Mucosa of descending colon (tissue), 3 donors: Measurements from ENCODE around the gene PHF2. TPM values are rescaled to one million over a fixed set of nuclear protein-coding genes. Genes with fewer than 3 reads are reported as not detected.

Source experiments
- ATAC-seq: fragments of 200-7000 bp; cut with Tn5 transposase; one replicate; pipeline ENCODE4 v1.9.1; 2020; ENCODE audit warnings: mild to moderate bottlenecking, moderate library complexity
- DNase-seq, 3 donors: peaks; one replicate each; pipeline ENCODE4 v3.0.0-alpha.2; 2020
- H3K36me3 ChIP-seq: fragments of 200-600 bp; one replicate; pipeline ENCODE4 v1.8.0; 2021; ENCODE audit warnings: low read depth, mild to moderate bottlenecking
- H3K4me1 ChIP-seq: fragments of 200-600 bp; one replicate; pipeline ENCODE4 v1.8.0; 2021; ENCODE audit warnings: low read depth, mild to moderate bottlenecking
- H3K4me3 ChIP-seq: fragments of 200-600 bp; one replicate; pipeline ENCODE4 v1.8.0; 2021; ENCODE audit warnings: mild to moderate bottlenecking
- H3K9me3 ChIP-seq: fragments of 200-600 bp; one replicate; pipeline ENCODE4 v1.8.0; 2021; ENCODE audit warnings: mild to moderate bottlenecking
- intact Hi-C, 2 donors: fragments of 100-400 bp; cut with DNase I in 1 of 2; cut with micrococcal nuclease in 1 of 2; formaldehyde crosslinking; loops; one replicate each; pipeline versions ENCODE4 v1.11.0 to v1.11.1; 2022; cut with DNase I, micrococcal nuclease
- total RNA-seq, 3 donors: library from RNA; stranded (reverse); fragmentation: NEBNext Ultra II Directional in 2 of 3; extraction: Animal tissue kit (Norgen Biotek cat#: 25700) in 2 of 3; gene quantifications; one replicate each; pipeline versions ENCODE4 v1.2.1 to v1.2.4, GENCODE V29; 2021 to 2023
- TF ChIP-seq, protein P1 (sequence below): fragments of 200-600 bp; IDR thresholded peaks from one replicate; pipeline ENCODE4 v1.8.0; 2022; ENCODE audit warnings: antibody characterized with exemption, mild to moderate bottlenecking
- donor health status: DM: no; HTN: no; CAD: no; lungs with moderate emphysema.
- donor health status: DM: no; HTN: no; CAD: no.
- donor health status: DM: no; HTN: yes; CAD: no.

Gene PHF2
- total RNA-seq, 3 donors from 2014 or later, result 19.1 to 42.9 (median 21.7) TPM

DNA sequence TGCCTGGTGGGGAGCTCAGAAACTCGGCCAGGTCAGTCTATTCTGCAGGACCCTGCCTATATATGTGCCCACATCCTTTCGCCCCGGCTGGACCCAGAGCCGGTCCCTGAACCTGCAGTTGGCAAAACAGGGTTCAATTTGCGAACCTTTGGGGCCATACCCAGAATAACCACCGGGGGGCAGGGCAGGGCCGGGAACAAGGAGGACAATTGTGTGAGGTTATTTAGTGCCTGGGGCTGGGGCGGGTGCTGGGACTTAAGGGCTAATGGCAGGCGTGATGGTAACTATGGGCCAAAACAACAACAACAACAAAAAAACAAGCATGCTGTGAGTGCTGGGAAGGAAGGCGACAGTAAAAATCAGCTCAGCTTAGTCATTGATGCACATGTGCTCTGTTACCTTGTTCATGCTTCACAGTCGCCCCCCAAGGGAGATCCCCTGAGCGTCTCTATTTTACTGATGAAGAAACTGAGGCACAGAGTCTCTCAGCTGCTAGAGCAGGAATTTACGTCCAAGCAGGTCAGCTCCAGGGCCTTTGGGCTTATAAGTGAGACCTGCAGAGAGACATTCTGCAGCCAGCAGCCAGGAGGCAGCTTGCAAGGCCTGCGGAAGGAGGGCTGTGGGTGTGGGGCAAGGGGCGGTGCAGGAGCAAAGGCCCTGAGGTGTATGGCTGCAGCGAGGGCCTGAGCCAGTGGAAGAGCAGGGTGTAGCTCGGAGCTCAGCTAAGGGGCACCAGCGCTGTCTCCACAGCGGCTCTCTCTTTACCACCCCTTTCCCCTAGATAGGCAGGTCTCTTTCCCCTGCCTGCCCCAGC, 106.0 kb downstream of the PHF2 start:
- intact Hi-C loops, result loop anchor here (2.0 to 5.0 kb wide), 2 partner anchors 280 to 285 kb away; no protein-coding TSS in a partner anchor
- Histone ChIP-seq H3K4me3 (no peak overlapping the region), H3K36me3 (no peaks in the 10 kb centered on the region), H3K4me1 (no peaks in the 10 kb centered on the region), H3K9me3 (no peaks in the 10 kb centered on the region)
- TF ChIP-seq, protein P1, sequence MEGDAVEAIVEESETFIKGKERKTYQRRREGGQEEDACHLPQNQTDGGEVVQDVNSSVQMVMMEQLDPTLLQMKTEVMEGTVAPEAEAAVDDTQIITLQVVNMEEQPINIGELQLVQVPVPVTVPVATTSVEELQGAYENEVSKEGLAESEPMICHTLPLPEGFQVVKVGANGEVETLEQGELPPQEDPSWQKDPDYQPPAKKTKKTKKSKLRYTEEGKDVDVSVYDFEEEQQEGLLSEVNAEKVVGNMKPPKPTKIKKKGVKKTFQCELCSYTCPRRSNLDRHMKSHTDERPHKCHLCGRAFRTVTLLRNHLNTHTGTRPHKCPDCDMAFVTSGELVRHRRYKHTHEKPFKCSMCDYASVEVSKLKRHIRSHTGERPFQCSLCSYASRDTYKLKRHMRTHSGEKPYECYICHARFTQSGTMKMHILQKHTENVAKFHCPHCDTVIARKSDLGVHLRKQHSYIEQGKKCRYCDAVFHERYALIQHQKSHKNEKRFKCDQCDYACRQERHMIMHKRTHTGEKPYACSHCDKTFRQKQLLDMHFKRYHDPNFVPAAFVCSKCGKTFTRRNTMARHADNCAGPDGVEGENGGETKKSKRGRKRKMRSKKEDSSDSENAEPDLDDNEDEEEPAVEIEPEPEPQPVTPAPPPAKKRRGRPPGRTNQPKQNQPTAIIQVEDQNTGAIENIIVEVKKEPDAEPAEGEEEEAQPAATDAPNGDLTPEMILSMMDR, result peak; percentile 60
- DNase-seq, result peak in 2 of 3 donors; percentile 79 to 82
- peak; percentile 75 for ATAC-seq

DNA sequence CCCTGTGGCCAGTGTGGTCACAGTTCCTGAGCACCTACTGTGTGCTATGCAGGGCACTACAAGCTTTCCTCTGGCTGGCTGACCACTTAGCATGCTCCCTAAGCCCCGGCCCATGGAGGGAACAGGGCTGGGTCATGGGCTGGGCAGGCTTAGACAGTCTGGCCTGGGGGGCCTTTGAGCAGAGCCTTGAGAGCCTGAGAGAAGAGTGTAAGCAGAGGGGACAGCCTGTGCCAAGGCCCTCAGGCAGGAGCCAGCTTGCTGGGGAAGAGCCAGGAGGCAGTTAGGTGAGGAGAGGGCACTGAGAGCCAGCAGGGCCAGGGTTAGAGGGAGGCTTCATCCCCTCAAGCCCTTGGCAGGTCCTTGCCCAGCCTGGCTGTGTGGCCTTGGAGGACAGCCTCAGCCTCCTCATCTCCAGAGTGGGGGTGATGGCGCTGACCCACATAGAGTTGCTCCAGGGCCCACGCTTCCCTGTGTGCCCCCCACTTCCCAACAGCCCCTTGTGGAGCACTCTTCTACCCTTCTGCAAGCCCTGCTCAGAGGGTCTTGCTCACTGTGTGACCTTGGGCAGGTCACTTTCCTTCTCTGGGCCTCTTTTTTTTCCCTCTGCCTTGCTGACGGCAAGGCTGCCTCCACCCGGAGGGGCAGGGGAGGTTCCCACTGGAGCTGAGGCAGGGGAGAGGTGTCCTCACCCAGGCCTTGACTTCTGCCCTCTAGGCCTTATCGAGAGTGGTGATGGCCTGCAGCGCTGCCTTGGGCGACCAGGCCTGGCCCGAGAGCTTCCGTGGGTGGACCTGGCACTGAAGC, 107.1 kb downstream of the PHF2 start:
- H3K9me3 ChIP-seq, result no peaks in the 10 kb centered on the region
- ATAC-seq, result no peak
- DNase-seq, result peak in 1 of 3 donors; percentile 10
- H3K4me3 ChIP-seq, result no peak overlapping the region
- no peaks in the 10 kb centered on the region for H3K36me3 ChIP-seq
- H3K4me1 ChIP-seq, result no peaks in the 10 kb centered on the region
- TF ChIP-seq, protein P1, result no peak
- intact Hi-C loops, result loop anchor here (2.0 to 5.0 kb wide), 2 partner anchors 279 to 284 kb away; no protein-coding TSS in a partner anchor

DNA sequence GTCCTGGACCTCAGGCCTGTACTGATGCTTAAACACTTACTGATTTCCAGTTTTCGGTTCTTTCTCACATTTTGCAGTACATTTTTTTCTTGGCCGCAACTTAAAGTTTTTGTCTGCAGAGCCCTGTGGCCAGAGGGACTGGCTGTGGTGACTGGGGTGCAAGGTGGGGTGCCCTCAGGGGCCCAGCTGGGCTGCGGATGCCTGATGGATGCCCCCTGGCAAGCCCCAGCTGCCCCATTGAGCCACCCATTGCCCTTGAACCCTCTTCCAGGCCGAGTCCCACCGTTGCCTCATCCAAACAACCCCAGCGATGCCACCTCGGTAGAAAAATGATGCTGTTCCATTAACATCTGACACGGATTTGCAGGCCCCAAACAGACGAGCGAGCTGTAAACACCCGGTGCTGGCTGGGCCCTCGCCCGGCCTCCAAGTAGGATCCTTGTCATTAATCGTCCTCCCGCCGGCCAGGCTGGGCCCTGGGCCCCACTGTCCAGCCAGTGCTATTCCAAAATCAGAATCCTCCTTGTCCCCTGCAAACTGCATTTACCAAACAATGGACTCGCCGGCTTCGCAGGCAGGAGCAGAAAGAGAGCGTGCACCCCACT, 107.9 kb downstream of the PHF2 start:
- intact Hi-C loops, result loop anchor here in 1 of 2 donors (5.0 kb wide), 1 partner anchor 283 kb away; no protein-coding TSS in a partner anchor
- Histone ChIP-seq H3K36me3 (no peaks in the 10 kb centered on the region), H3K4me3 (no peak overlapping the region), H3K9me3 (peaks cover 5% of the 10 kb centered on the region), H3K4me1 (no peaks in the 10 kb centered on the region)
- no peak for ATAC-seq
- TF ChIP-seq, protein P1, result no peak
- DNase-seq, result peak in 1 of 3 donors; percentile 11

GRCh38 chr9:93684806-93685543, 108.6 kb downstream of the PHF2 start:
- Histone ChIP-seq H3K4me1 (no peaks in the 10 kb centered on the region), H3K36me3 (no peaks in the 10 kb centered on the region), H3K9me3 (peaks cover 5% of the 10 kb centered on the region), H3K4me3 (no peak overlapping the region)
- intact Hi-C loops, result loop anchor here in 1 of 2 donors (5.0 kb wide), 1 partner anchor 282 kb away; no protein-coding TSS in a partner anchor
- ATAC-seq (no peak), DNase-seq (no peak)
- TF ChIP-seq, protein P1, result no peak
